ELF-1 (cell line): ENCODE data around the gene ITCH.

Source experiments
- DNase-seq: peaks from one replicate; pipeline ENCODE4 v3.0.0-alpha.2; 2016; ENCODE audit warnings: low read depth, low spot score

ITCH gene

DNA sequence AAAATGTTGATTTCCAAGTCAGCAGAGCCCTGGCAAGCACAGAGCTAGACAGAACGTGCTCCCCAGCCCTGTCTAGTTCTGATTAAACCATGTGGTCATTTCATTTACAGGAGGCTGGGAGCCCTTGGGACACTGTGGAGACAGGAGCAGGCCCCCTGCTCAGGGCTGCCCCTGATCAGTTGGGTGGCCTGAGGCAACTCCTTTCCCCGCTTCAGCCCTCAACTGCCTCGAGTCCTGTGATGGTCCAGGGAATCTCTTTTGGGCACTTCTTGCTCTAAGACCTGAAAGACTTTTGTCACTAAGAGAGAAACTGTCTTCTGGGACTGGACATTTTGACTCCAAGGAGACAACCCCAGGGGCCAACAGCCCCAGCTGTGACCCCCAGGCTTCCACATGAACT, 166.7 kb downstream of the ITCH start:
- no peak for DNase-seq

DNA sequence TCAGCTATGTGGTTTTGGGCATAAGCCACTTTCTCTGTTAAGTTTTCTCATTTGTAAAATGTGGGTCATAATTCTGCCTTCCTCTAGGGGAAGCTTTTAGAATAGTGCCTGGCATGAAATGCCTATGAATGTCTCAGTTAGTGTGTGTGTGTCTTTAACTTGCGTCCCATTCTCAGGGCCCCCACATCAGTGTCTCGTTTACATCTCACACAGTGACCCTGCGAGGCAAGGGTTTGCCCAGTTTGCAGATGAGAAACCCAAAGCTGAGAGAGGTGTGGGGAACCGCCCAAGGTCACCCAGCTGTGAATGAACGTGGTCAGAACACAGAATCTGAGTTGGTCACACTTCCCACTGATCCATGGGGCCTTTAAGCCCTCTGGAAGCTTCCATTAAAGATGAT, 167.3 kb downstream of the ITCH start:
- DNase-seq = no peak

GRCh38 chr20:34531608-34532265, 168.7 kb downstream of the ITCH start:
- no peak for DNase-seq

- no peak for DNase-seq
Measured at GRCh38 chr20:34532320-34532719, 169.2 kb downstream of the ITCH start.

DNA sequence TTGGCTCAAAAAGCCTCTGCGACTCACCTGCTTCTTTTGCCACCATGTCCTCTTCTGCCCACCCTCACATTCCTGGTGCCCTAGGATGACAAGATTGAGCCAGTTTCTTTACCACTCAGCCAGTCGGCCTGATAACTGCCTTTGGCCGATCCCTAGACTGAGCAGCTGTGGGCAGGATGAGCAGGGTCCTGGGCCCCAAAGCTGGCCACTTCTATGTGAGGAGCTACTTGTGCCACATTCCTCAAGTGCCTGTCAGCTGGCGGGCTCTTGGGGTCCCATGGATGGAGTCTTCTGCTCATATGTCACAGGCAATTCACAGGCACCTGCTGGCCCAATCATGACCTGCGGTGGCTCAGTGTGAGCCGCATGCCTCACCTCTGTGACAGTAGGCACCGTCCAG, 169.7 kb downstream of the ITCH start:
- DNase-seq = no peak

GRCh38 chr20:34534391-34535165, 171.5 kb downstream of the ITCH start:
- DNase-seq = no peak

- no peak for DNase-seq
Measured at GRCh38 chr20:34535301-34535840, 172.3 kb downstream of the ITCH start.

DNA sequence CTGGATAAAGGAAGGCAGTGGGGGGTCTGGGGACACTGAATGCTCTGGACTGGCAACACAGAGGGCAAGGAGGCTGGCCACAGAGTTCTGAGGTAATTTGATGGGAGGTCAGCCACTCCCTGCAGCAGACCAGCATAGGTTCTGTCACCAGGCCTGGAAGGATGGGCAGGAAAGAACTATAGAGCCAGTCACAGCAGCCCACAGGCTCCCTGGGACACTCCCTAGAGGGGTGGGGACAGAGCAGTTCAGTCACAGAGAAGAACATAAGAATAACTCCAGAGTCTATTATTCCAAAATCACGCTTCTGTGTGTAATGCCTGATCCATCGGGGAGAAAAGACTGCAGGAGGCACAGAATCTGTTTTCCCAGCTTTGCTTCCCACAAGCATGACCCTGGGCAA, 172.8 kb downstream of the ITCH start:
- DNase-seq = no peak

- DNase-seq = peak; percentile 81
Measured at GRCh38 chr20:34536798-34537394, 173.8 kb downstream of the ITCH start.

GRCh38 chr20:34537651-34538050, 174.6 kb downstream of the ITCH start:
- DNase-seq = no peak

- peak; percentile 53 for DNase-seq
Measured at GRCh38 chr20:34538671-34539123, 175.6 kb downstream of the ITCH start.

- no peak for DNase-seq
Measured at GRCh38 chr20:34539756-34540155, 176.7 kb downstream of the ITCH start.

DNA sequence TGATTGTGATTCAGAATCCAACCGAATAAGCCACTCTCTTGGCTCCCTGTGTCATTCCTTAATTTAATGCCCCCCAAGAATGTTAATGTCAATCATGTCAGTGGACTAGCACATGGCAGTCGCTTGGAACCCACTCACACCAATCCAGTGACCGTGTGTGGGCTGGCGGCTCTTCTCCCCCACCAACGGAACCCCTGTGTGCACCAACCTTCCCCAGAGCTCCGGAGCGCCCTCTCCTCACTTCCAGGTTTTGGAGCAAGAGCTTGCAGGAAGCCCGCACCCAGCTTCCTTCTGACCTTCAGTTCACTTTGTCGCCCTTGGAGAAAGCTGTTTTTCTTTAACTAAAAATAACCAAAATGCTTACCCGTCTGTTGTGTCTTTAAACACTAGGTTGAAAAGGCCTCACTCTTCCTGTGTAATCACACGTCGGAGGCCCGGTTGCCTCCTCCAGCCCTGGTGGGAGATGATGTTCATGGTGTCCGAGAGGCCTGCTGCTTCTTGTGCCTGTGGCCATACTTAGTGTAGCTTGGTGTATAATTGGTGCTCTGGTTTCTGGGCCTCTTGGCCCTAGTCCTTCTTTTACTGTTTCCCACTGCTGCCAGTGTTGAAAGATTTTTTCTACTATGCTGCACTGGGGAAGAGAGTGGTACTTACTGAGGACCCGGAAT, 177.7 kb downstream of the ITCH start:
- DNase-seq = no peak

- no peak for DNase-seq
Measured at GRCh38 chr20:34541264-34541901, 178.3 kb downstream of the ITCH start.

DNA sequence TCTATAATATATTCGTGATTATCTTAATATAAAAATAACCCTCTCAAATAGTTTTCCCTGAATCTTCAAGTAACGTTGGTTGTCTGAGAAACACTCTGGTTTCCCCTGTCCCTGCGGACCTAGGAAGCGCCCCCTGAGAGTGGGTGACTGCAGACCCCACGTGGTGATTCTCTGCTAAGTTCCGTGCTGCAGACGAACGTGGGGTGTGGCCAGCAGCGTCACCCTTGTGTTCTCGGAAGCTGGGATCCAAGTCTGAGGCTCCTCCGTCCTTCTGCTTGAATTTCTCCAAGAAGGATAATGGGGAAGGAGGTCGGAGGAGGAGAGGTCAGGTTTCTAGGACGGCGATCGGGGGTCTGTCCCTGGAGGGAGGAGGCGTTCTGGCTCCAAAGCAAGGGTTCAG, 178.8 kb downstream of the ITCH start:
- DNase-seq = no peak

DNA sequence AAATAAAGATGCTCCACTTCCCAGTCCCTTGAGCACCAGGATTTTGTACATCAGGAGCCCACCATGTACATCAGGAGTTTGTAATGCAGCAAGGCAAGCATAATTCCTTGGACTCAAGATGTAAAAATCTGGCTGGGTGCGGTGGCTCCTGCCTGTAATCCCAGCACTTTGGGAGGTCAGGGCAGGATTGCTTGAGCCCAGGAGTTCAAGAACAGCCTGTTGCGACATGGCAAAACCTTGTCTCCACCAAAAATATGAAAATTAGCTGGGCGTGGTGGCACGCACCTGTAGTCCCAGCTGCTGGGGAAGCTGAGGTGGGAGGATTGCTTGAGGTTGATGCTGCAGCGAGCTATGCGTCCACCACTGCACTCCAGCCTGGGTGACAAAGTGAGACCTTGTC, 179.4 kb downstream of the ITCH start:
- DNase-seq = no peak

GRCh38 chr20:34543463-34544056, 180.5 kb downstream of the ITCH start:
- DNase-seq = no peak

DNA sequence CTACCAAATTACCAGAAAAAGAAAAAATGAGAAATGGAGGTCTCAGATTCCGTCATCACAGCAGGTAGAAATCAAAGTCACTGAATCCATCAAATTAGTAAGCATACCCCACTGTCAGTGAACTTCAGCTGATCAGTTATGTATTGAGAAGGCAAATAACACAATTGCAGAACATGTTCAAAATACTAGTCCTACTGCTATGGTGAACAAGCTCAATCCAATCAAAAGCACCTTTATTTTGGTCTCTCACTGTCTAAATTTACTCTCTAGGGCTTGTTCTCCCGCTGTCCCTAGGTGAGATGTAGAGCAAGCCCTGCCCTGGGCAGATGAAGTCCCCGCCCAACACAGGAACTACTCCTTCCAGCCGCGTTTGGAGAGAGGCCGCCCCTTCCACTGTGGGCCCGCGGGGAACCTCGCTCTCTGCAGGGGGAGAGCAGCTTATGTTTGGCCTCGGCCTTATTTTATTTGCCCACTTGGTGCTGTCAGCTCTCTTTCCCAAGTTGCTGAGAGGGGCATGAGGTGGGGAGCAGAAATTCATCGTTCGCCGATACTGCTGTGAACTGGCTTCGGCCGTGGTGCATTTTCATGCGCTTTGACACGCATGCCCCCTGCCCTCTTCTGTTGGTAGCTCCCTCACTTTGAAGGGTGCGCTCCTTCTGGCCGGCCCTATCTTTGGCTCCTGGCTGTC, 181.2 kb downstream of the ITCH start:
- DNase-seq = peak; percentile 24

DNA sequence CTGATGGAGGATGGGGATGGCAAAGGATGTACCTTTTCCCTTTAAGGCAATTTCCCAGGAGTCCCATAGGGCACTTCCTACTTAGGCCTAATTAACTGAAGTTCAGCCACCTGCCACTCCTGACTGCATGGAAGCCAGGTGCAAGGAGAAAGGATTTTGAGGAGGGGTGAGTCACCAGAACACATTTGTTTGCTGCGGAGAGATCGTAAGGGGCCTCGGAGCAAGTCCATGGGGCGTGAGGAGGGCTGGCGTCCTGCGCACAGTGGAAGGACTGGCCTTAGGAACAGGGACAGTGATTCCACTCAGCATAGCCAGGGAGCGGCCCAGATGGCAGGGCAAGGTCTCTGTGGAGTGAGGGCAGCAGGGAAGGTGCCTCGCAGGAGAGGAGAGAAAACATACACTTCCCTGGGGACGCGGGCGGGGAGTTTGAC, 183.7 kb downstream of the ITCH start:
- no peak for DNase-seq

DNA sequence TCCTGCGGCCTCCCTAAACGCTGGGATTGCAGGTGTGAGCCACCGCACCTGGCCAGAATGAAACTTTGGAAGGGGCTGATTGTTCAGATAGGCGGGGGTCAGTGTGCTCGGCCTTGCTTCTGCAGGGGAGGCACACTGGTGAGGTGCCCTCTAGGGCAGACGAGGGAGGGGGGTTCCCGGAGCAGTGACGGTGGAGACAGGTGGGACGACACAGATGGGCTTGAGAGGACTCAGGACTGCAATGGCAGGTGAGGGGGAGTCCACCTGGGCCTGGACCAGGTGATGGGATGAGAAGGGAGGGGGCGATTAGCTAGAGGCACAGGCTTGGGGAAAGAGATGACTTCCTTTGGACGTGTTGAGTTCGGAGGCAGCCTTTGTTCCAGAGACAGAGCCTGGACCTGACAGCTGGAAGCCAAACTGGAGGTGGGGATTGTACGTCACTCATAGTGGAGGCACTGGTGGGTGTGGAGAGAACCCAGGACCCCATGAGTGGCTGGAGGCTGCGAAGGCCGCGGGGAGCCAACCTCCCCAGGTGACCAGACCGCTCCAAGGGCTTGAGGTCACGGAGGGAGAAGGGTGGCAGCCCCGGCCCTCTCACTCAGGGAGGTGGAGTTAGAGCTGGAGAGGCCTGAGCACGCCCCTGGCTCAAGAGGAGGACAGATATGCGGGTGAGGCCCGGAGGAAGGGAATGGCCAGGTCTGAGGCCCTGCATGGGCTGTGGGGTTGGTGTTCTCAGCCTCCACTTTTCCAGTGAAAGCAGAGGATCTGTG, 185.0 kb downstream of the ITCH start:
- DNase-seq = no peak
